Ishikawa (cell line): ENCODE measurements around the gene UBE2E3.

Source experiments
- CEBPB ChIP-seq: IDR thresholded peaks from 2 replicates; pipeline ENCODE4 v1.6.1; 2012
- CREB1 ChIP-seq: IDR thresholded peaks from 2 replicates; pipeline ENCODE4 v1.6.1; 2012; ENCODE audit warnings: low read depth
- EP300 ChIP-seq: IDR thresholded peaks from 2 replicates; pipeline ENCODE4 v1.6.1; 2012; ENCODE audit warnings: borderline replicate concordance
- FOXM1 ChIP-seq: IDR thresholded peaks from 2 replicates; pipeline ENCODE4 v1.6.1; 2012; ENCODE audit warnings: low read depth, borderline replicate concordance
- MAX ChIP-seq: IDR thresholded peaks from 2 replicates; pipeline ENCODE4 v1.6.1; 2012
- RAD21 ChIP-seq: IDR thresholded peaks from 2 replicates; pipeline ENCODE4 v1.6.1; 2012; ENCODE audit warnings: low read depth
- TAF1 ChIP-seq: IDR thresholded peaks from 2 replicates; pipeline ENCODE4 v1.6.1; 2012; ENCODE audit warnings: low read depth, mild to moderate bottlenecking
- TEAD4 ChIP-seq: IDR thresholded peaks from 2 replicates; pipeline ENCODE4 v1.6.1; 2012
- YY1 ChIP-seq: IDR thresholded peaks from 2 replicates; pipeline ENCODE4 v1.6.1; 2012; ENCODE audit warnings: low read depth

DNA sequence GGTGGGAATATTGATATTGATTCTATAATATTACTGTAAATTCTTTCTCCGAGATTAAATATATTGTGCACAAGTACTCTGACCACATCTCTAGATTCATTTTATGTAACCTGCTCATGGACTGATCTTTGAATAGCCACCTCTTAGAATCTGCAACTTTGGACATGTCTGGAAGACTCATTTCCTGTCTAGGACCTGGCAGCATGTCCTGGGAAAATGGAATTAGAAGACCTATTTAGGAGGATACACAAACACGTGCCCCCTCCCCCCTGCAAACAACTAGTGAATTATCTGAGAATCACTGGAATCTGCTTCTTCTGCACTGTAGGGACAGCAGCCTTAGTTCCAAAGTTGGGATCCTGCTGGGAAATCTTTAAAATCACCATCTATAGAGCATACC lies 94.1 kb downstream of the UBE2E3 start:
- TF ChIP-seq YY1 (no peak), EP300 (no peak), CREB1 (no peak), TEAD4 (no peak), CEBPB (no peak), RAD21 (no peak), FOXM1 (no peak), TAF1 (no peak), MAX (no peak)
